ENCODE results near the gene NANOS3.

- TF ChIP-seq POLR2A (IDR thresholded peaks at IDR 0.05; ENCODE audit: low read length) (no peak), GATA1 (IDR thresholded peaks at IDR 0.05; ENCODE audit: low read depth, low read length) (no peak)
These were observed 17.6 kb downstream of the NANOS3 start for GRCh38 chr19:13894552-13894951.

Data from erythroblast (primary cell).